ENCODE results near the gene DDX19B. TPM values are rescaled to one million over a fixed set of nuclear protein-coding genes. Genes with fewer than 3 reads are reported as not detected.

DDX19B gene
- polyA plus RNA-seq, 2 of the 4 experiments (the other 2 are of a cell fraction): 26.9 to 50.6 TPM

GRCh38 chr16:70372921-70373728 is 74.1 kb downstream of the DDX19B start:
- no peak for FAIRE-seq

GRCh38 chr16:70374213-70374612 is 75.2 kb downstream of the DDX19B start:
- DNase-seq (ENCODE audit: low read depth in 1 of 2, low spot score in 1 of 2) (no peak), ATAC-seq (no peak), FAIRE-seq (no peak)
- Histone ChIP-seq H3K4me3 (no peak overlapping the region), H3K9me3 (no peaks in the 10 kb centered on the region), H3K4me2 (no peak overlapping the region), H3K4me1 (peaks cover 2% of the 10 kb centered on the region), H3K27ac (no peak overlapping the region)
- POLR2A ChIA-PET: interaction anchor here (1.1 kb wide), 1 partner anchor 21 kb away, joined by 6 read pairs; no protein-coding TSS in a partner anchor
- CTCF ChIA-PET: interaction anchor here (0.9 to 7.9 kb wide), 4 partner anchors 67 to 280 kb away, joined by 3 to 52 read pairs (median 4); no protein-coding TSS in a partner anchor
- 93% methylated on average over 8 of the region's 8 CpGs for WGBS (ENCODE audit: missing lambda C conversion rate)
- no peak for TF ChIP-seq ZC3H11A (IDR thresholded peaks at IDR 0.05)

More at GRCh38 chr16:70372921-70373728, 74.1 kb downstream of the DDX19B start:
- no peaks in the 10 kb centered on the region for H3K9me3 ChIP-seq
- H3K4me2 ChIP-seq: no peak overlapping the region
- CTCF ChIA-PET: interaction anchor here (0.9 to 7.9 kb wide), 7 partner anchors 8 to 281 kb away, joined by 3 to 52 read pairs (median 5); no protein-coding TSS in a partner anchor
- TF ChIP-seq CEBPB (IDR thresholded peaks at IDR 0.05) (no peak), EHF (CRISPR knock-in tag; IDR thresholded peaks at IDR 0.05) (no peak), MAFK (IDR thresholded peaks at IDR 0.05; ENCODE audit: partially characterized antibody) (peak; percentile 56)
- POLR2A ChIA-PET: interaction anchor here (0.6 to 1.7 kb wide), 5 partner anchors 8 to 113 kb away, joined by 3 to 8 read pairs (median 4); no protein-coding TSS in a partner anchor
- H3K4me3 ChIP-seq: no peak overlapping the region
- H3K4me1 ChIP-seq: no peaks in the 10 kb centered on the region
- H3K27ac ChIP-seq: no peak overlapping the region
- DNase-seq (ENCODE audit: low read depth in 1 of 2, low spot score in 1 of 2) (no peak), ATAC-seq (no peak)
- WGBS (ENCODE audit: missing lambda C conversion rate): 92% methylated on average over 22 of the region's 22 CpGs

DNA sequence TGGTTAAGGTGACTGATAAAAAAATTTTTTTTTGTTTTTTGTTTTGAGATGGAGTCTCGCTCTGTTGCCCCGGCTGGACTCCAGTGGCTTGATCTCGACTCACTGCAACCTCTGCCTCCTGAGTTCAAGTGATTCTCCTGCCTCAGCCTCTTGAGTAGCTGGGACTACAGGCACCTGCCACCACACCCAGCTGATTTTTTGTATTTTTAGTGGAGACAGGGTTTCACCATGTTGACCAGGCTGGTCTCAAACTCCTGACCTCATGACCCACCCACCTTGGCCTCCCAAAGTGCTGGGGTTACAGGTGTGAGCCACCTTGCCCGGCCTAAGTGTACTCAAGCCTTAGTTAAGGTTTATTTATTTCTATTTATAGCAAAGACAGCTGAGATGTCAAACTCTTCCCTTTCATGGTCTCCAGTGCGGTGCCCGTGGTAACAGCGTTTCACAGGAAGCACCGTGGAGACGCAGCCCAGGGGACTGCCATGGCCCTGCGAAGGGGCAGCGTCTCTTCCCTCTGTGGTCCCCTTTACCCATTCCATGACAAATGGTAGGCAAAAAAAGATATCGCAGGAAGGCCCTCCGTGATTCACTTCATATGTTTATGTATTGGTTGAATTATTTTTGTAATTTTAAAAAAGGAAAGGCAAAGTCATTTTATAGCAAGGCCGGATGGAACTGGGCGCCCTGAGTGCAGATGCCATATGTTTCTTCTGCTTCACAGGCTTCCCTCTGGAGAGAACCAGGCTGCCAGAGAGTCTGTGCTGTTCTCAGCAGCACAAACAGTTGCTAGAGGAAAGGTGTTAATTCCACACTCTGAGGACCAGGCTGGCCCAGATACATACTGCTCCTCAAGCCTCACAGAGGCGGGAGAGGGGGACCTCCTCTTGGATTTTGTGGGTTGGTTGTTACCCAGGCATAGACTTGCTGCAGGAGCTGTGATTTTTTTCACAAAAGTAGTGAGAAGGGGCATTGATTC is 76.9 kb downstream of the DDX19B start:
- ChIA-PET POLR2A (interaction anchor here (1.0 kb wide), 1 partner anchor 78 kb away, joined by 3 read pairs; the partner anchor contains the start of gene FCSK), CTCF (interaction anchor here (0.6 to 6.2 kb wide), 3 partner anchors 17 to 95 kb away, joined by 3 to 33 read pairs (median 4); no protein-coding TSS in a partner anchor)
- H3K4me3 ChIP-seq: no peak overlapping the region
- 92% methylated on average over 16 of the region's 16 CpGs for WGBS (ENCODE audit: missing lambda C conversion rate)
- no peak for FAIRE-seq
- no peak overlapping the region for H3K27ac ChIP-seq
- H3K4me2 ChIP-seq: no peak overlapping the region
- DNase-seq (ENCODE audit: low read depth in 1 of 2, low spot score in 1 of 2): no peak
- no peak for ATAC-seq
- H3K4me1 ChIP-seq: peaks cover 8% of the 10 kb centered on the region
- no peaks in the 10 kb centered on the region for H3K9me3 ChIP-seq
- TF ChIP-seq, protein P1, sequence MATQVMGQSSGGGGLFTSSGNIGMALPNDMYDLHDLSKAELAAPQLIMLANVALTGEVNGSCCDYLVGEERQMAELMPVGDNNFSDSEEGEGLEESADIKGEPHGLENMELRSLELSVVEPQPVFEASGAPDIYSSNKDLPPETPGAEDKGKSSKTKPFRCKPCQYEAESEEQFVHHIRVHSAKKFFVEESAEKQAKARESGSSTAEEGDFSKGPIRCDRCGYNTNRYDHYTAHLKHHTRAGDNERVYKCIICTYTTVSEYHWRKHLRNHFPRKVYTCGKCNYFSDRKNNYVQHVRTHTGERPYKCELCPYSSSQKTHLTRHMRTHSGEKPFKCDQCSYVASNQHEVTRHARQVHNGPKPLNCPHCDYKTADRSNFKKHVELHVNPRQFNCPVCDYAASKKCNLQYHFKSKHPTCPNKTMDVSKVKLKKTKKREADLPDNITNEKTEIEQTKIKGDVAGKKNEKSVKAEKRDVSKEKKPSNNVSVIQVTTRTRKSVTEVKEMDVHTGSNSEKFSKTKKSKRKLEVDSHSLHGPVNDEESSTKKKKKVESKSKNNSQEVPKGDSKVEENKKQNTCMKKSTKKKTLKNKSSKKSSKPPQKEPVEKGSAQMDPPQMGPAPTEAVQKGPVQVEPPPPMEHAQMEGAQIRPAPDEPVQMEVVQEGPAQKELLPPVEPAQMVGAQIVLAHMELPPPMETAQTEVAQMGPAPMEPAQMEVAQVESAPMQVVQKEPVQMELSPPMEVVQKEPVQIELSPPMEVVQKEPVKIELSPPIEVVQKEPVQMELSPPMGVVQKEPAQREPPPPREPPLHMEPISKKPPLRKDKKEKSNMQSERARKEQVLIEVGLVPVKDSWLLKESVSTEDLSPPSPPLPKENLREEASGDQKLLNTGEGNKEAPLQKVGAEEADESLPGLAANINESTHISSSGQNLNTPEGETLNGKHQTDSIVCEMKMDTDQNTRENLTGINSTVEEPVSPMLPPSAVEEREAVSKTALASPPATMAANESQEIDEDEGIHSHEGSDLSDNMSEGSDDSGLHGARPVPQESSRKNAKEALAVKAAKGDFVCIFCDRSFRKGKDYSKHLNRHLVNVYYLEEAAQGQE (IDR thresholded peaks at IDR 0.05): no peak
- TF ChIP-seq RARB (CRISPR knock-in tag; IDR thresholded peaks at IDR 0.05): no peak

DNA sequence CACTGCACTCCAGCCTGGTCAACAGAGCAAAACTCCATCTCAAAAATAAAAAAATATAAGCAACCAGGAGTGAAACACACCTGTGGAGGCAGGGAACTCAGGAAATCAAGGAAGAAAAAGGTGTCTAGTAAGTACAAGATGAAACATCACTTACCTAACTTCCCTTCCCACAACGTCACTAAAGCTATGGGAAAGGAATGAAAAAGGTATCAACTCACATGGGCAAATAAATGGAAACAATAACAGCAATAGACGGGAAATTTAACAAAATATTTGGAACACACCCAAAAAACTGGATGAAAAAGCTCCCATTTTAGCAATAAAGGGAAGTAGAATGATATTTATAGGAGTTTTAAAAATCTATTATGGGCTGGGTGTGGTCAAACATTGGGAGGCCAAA is 78.8 kb downstream of the DDX19B start:
- H3K9me3 ChIP-seq: no peaks in the 10 kb centered on the region
- CTCF ChIA-PET: interaction anchor here (0.7 to 6.2 kb wide), 7 partner anchors 9 to 276 kb away, joined by 3 to 33 read pairs (median 4); no protein-coding TSS in a partner anchor
- H3K27ac ChIP-seq: no peak overlapping the region
- DNase-seq (ENCODE audit: low read depth in 1 of 2, low spot score in 1 of 2) (no peak), FAIRE-seq (no peak), ATAC-seq (no peak)
- POLR2A ChIA-PET: interaction anchor here (0.7 kb wide), 1 partner anchor 12 kb away, joined by 6 read pairs; no protein-coding TSS in a partner anchor
- no peak overlapping the region for H3K4me3 ChIP-seq
- H3K4me1 ChIP-seq: peaks cover 14% of the 10 kb centered on the region
- H3K4me2 ChIP-seq: no peak overlapping the region
- WGBS (ENCODE audit: missing lambda C conversion rate): 80% methylated on average over 2 of the region's 2 CpGs
- TF ChIP-seq TFCP2L1 (CRISPR knock-in tag; IDR thresholded peaks at IDR 0.05) (no peak), CBX2 (IDR thresholded peaks at IDR 0.05; ENCODE audit: borderline replicate concordance, low read depth) (no peak), RNF2 (IDR thresholded peaks at IDR 0.05; ENCODE audit: borderline replicate concordance, low read depth) (no peak), ESRRA (IDR thresholded peaks at IDR 0.05; ENCODE audit: borderline replicate concordance, low read length) (no peak), KDM5A (IDR thresholded peaks at IDR 0.05) (no peak), RAD21 (conservative IDR thresholded peaks at IDR 0.05 in 1 of 2, IDR thresholded peaks at IDR 0.05 in 1 of 2) (no peak), MAZ (IDR thresholded peaks at IDR 0.05; ENCODE audit: borderline replicate concordance, low read depth, low read length) (no peak)
- TF ChIP-seq, protein P2, sequence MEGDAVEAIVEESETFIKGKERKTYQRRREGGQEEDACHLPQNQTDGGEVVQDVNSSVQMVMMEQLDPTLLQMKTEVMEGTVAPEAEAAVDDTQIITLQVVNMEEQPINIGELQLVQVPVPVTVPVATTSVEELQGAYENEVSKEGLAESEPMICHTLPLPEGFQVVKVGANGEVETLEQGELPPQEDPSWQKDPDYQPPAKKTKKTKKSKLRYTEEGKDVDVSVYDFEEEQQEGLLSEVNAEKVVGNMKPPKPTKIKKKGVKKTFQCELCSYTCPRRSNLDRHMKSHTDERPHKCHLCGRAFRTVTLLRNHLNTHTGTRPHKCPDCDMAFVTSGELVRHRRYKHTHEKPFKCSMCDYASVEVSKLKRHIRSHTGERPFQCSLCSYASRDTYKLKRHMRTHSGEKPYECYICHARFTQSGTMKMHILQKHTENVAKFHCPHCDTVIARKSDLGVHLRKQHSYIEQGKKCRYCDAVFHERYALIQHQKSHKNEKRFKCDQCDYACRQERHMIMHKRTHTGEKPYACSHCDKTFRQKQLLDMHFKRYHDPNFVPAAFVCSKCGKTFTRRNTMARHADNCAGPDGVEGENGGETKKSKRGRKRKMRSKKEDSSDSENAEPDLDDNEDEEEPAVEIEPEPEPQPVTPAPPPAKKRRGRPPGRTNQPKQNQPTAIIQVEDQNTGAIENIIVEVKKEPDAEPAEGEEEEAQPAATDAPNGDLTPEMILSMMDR (IDR thresholded peaks at IDR 0.05): no peak
- TF ChIP-seq, protein P1 (IDR thresholded peaks at IDR 0.05): no peak

Measured in A549 (cell line).